HepG2 (cell line): ENCODE results near the gene ANAPC16. TPM values are rescaled to one million over a fixed set of nuclear protein-coding genes. Genes with fewer than 3 reads are reported as not detected.

Source experiments
- ATAC-seq: fragments of 200-7000 bp; cut with Tn5 transposase; 3 replicates; pipeline ENCODE4 v1.9.1; 2020; ENCODE audit warnings: mild to moderate bottlenecking, moderate library complexity
- BruUV-seq: library from RNA; stranded (reverse); fragments of 400-500 nt; replicated peaks from 2 replicates; lab custom pipeline; 2021; lab: Mats Ljungman, UMichigan
- CTCF ChIA-PET: fragments of 300-600 bp; formaldehyde crosslinking; extraction: SDS; loops from one replicate; lab custom pipeline; 2021; ENCODE audit warnings: low total read pairs, inconsistent platforms, low intra/inter-chr PET ratio; lab: Yijun Ruan, JAX
- POLR2A ChIA-PET: fragments of 350-600 bp; sonication (Branson Sonifier 250); formaldehyde crosslinking; loops from one replicate; lab custom pipeline; 2020; ENCODE audit warnings: antibody characterized with exemption, inconsistent platforms; lab: Yijun Ruan, JAX
- DNase-seq: peaks from one replicate; pipeline ENCODE4 v3.0.0-alpha.2; 2015; ENCODE audit warnings: low spot score
- FAIRE-seq: peaks from 3 replicates; lab custom pipeline; 2011; peaks lifted over from hg19 to GRCh38; lab: Jason Lieb, UNC
- H2AFZ ChIP-seq: one replicate; pipeline ENCODE4 v1.6.1; 2011; ENCODE audit warnings: low read length, inconsistent platforms
- H3K27ac ChIP-seq: fragments of 300-600 bp; 3 replicates; pipeline ENCODE4 v1.8.0; 2011; ENCODE audit warnings: mixed run types, mild to moderate bottlenecking, mixed read lengths, low read length, inconsistent platforms; ENCODE audit not compliant: insufficient read depth; ENCODE audit errors: extremely low read length
- H3K27me3 ChIP-seq, 2 experiments: fragments of 200-600 bp in 1 of 2; 2 replicates in 1 of 2; 3 replicates in 1 of 2; pipeline versions ENCODE4 v1.6.0 to v1.8.0; 2011; ENCODE audit warnings: low read length in 2 of 2, mild to moderate bottlenecking in 2 of 2, moderate library complexity in 2 of 2, inconsistent platforms in 1 of 2; ENCODE audit not compliant: insufficient read depth in 2 of 2, control insufficient read depth in 1 of 2
- H3K36me3 ChIP-seq, 2 experiments: fragments of 200-600 bp in 1 of 2; replicated peaks in 1 of 2; 2 replicates in 1 of 2; 3 replicates in 1 of 2; pipeline versions ENCODE4 v1.5.1 to v1.8.0; 2011; ENCODE audit warnings: low read length in 2 of 2, inconsistent platforms in 1 of 2; ENCODE audit not compliant: insufficient read depth in 2 of 2, control insufficient read depth in 1 of 2
- H3K4me1 ChIP-seq: 2 replicates; pipeline ENCODE4 v1.5.1; 2012; ENCODE audit warnings: low read length, inconsistent platforms; ENCODE audit not compliant: insufficient read depth
- H3K4me2 ChIP-seq: 2 replicates; pipeline ENCODE4 v1.6.0; 2011; ENCODE audit warnings: low read depth, low read length, inconsistent platforms
- H3K4me3 ChIP-seq, 3 experiments: fragments of 200-600 bp in 1 of 3; sonication (generic), shearing (Covaris generic) in 1 of 3; replicated peaks in 1 of 3; 2 replicates each; pipeline ENCODE4 v1.5.1; 2011 to 2016; ENCODE audit warnings: low read length in 3 of 3, inconsistent platforms in 2 of 3, low read depth in 2 of 3, mild to moderate bottlenecking in 2 of 3, control low read depth in 1 of 3, mixed read lengths in 1 of 3; ENCODE audit not compliant: insufficient read depth in 1 of 3
- H3K79me2 ChIP-seq: one replicate; pipeline ENCODE4 v1.6.1; 2011; ENCODE audit warnings: low read length, inconsistent platforms; ENCODE audit not compliant: insufficient read depth
- H3K9ac ChIP-seq: 2 replicates; pipeline ENCODE4 v1.6.0; 2011; ENCODE audit warnings: mild to moderate bottlenecking, low read depth, low read length, inconsistent platforms; ENCODE audit not compliant: insufficient read depth
- H3K9me3 ChIP-seq: 2 replicates; pipeline ENCODE4 v1.5.1; 2012; ENCODE audit warnings: mild to moderate bottlenecking, low read length
- H4K20me1 ChIP-seq: 2 replicates; pipeline ENCODE4 v1.6.0; 2011; ENCODE audit warnings: inconsistent platforms, mild to moderate bottlenecking, low read length, moderate library complexity; ENCODE audit not compliant: insufficient read depth
- AKAP8 ChIP-seq: sonication (generic); formaldehyde crosslinking; IDR thresholded peaks from 2 replicates; pipeline ENCODE4 v1.5.1; 2020; ENCODE audit warnings: mild to moderate bottlenecking, missing genetic modification reagents
- ARHGAP35 ChIP-seq: sonication (generic); formaldehyde crosslinking; IDR thresholded peaks from 2 replicates; pipeline ENCODE4 v1.9.0; 2022; ENCODE audit warnings: mild to moderate bottlenecking, inconsistent platforms, moderate library complexity, missing genetic modification reagents, borderline replicate concordance
- ARID4A ChIP-seq: sonication (generic); formaldehyde crosslinking; IDR thresholded peaks from 2 replicates; pipeline ENCODE4 v1.5.0; 2020; ENCODE audit warnings: mild to moderate bottlenecking, missing genetic modification reagents, borderline replicate concordance
- ATM ChIP-seq: fragments of 450-650 bp; IDR thresholded peaks from 2 replicates; pipeline ENCODE4 v1.7.1; 2017; ENCODE audit warnings: mild to moderate bottlenecking, borderline replicate concordance
- DMAP1 ChIP-seq: IDR thresholded peaks from 2 replicates; pipeline ENCODE4 v1.6.1; 2016
- E2F5 ChIP-seq: sonication (generic); formaldehyde crosslinking; conservative IDR thresholded peaks from 2 replicates; pipeline ENCODE4 v1.4.0; 2020; ENCODE audit warnings: missing genetic modification reagents
- FOXA1 ChIP-seq, 2 experiments: fragments of 450-650 bp in 1 of 2; sonication (generic) in 1 of 2; formaldehyde crosslinking in 1 of 2; IDR thresholded peaks; 2 replicates each; pipeline versions ENCODE4 v1.4.0 to v1.6.1; 2016 to 2020; ENCODE audit warnings: missing genetic modification reagents in 1 of 2
- HDAC2 ChIP-seq: sonication (generic); formaldehyde crosslinking; IDR thresholded peaks from 2 replicates; pipeline ENCODE4 v1.4.0; 2020; ENCODE audit warnings: missing genetic modification reagents
- MAF1 ChIP-seq: sonication (generic); formaldehyde crosslinking; IDR thresholded peaks from 2 replicates; pipeline ENCODE4 v1.5.0; 2020; ENCODE audit warnings: missing genetic modification reagents, borderline replicate concordance
- PLSCR1 ChIP-seq: sonication (generic); formaldehyde crosslinking; IDR thresholded peaks from 2 replicates; pipeline ENCODE4 v1.5.0; 2020; ENCODE audit warnings: missing genetic modification reagents, mild to moderate bottlenecking, borderline replicate concordance
- RXRB ChIP-seq: IDR thresholded peaks from 2 replicates; pipeline ENCODE4 v1.6.1; 2016; ENCODE audit warnings: borderline replicate concordance, missing genetic modification reagents, missing compliant biosample characterization
- TP53 ChIP-seq: sonication (generic); formaldehyde crosslinking; conservative IDR thresholded peaks from 2 replicates; pipeline ENCODE4 v1.4.0; 2020; ENCODE audit warnings: missing genetic modification reagents
- ZBTB46 ChIP-seq: sonication (generic); formaldehyde crosslinking; IDR thresholded peaks from 2 replicates; pipeline ENCODE4 v1.4.0; 2020; ENCODE audit warnings: mild to moderate bottlenecking, missing genetic modification reagents, borderline replicate concordance
- ZNF550 ChIP-seq: sonication (generic); formaldehyde crosslinking; IDR thresholded peaks from 2 replicates; pipeline ENCODE4 v1.4.0; 2020; ENCODE audit warnings: mild to moderate bottlenecking, missing genetic modification reagents, borderline replicate concordance
- ZNF670 ChIP-seq: sonication (generic); formaldehyde crosslinking; IDR thresholded peaks from 2 replicates; pipeline ENCODE4 v1.8.0; 2022; ENCODE audit warnings: mild to moderate bottlenecking, missing genetic modification reagents, borderline replicate concordance
- ZUFSP ChIP-seq: sonication (generic); formaldehyde crosslinking; IDR thresholded peaks from 2 replicates; pipeline ENCODE4 v1.9.0; 2021; ENCODE audit warnings: missing genetic modification reagents, mild to moderate bottlenecking, borderline replicate concordance
- WGBS: methylation state at CpG from one replicate; pipeline ENCODE4 v1.1.6; 2017; ENCODE audit warnings: low lambda C conversion rate; 5-methylcytosine and 5-hydroxymethylcytosine counted together
- in situ Hi-C: cut with HindIII; loops from 2 replicates; pipeline ENCODE4 v1.10.0; 2017; ENCODE audit warnings: low pct_unique_long_range_greater_than_20kb; ENCODE audit not compliant: extremely low pct_ligation_motif_present
- intact Hi-C: fragments of 100-400 bp; cut with micrococcal nuclease; formaldehyde crosslinking; loops from one replicate; pipeline ENCODE4 v1.10.0; 2022; ENCODE audit not compliant: unreplicated experiment
- polyA plus RNA-seq, 8 experiments: library from polyadenylated mRNA; depleted of rRNA in 3 of 8; stranded (reverse) in 7 of 8; unstranded in 1 of 8; fragments of >200 nt; fragmentation: Illumina TruSeq in 4 of 8; extraction: Trizol in 4 of 8; gene quantifications; 2 replicates each; pipeline versions ENCODE4 v1.2.1 to v1.2.3, GENCODE V29; 2011 to 2016; ENCODE audit warnings: low read depth in 4 of 8, missing spikeins in 1 of 8, mixed read lengths in 1 of 8; ENCODE audit not compliant: insufficient read depth in 1 of 8
- total RNA-seq, 5 experiments: library from RNA; depleted of rRNA; stranded (reverse); fragments of >200 nt; fragmentation: Illumina TruSeq; extraction: Trizol; gene quantifications; 2 replicates each; pipeline ENCODE4 v1.2.3, GENCODE V29; 2016; ENCODE audit warnings: low read depth in 1 of 5

Gene ANAPC16
- total and polyA plus RNA-seq, 2 of the 13 experiments (the other 11 are each of a cell fraction or from before 2014, with no cell fraction given): 74.8 to 89.4 TPM

- Histone ChIP-seq H3K27me3 (no peaks in the 10 kb centered on the region), H3K36me3 (peaks cover 0 to 4% of the 10 kb centered on the region in 2 experiments; a peak in 3 of 5 replicates), H3K9me3 (no peaks in the 10 kb centered on the region), H3K4me1 (peaks cover 40% of the 10 kb centered on the region), H2AFZ (no peak overlapping the region), H3K79me2 (no peaks in the 10 kb centered on the region), H3K4me3 (no peak overlapping the region), H3K4me2 (no peak overlapping the region), H3K27ac (no peak overlapping the region), H4K20me1 (no peaks in the 10 kb centered on the region), H3K9ac (no peak overlapping the region)
- POLR2A ChIA-PET: no interaction called here
- no peak for ATAC-seq
- CTCF ChIA-PET: no interaction called here
- intact Hi-C loops (no loop called here), in situ Hi-C loops (no loop called here)
- 96% methylated on average over 1 of the region's 1 CpG for WGBS
- FAIRE-seq: no peak
- BruUV-seq: no TSS peak
- DNase-seq: no peak
- TF ChIP-seq RXRB (CRISPR knock-in tag) (no peak), E2F5 (no peak), ZNF670 (CRISPR knock-in tag) (no peak), ARHGAP35 (CRISPR knock-in tag) (no peak), ZUFSP (CRISPR knock-in tag) (no peak), TP53 (no peak), MAF1 (CRISPR knock-in tag) (no peak), PLSCR1 (CRISPR knock-in tag) (no peak), DMAP1 (CRISPR knock-in tag) (no peak), ATM (no peak), ZNF550 (CRISPR knock-in tag) (no peak), ARID4A (CRISPR knock-in tag) (no peak), FOXA1 (IDR thresholded peaks at IDR 0.05) (no peak), FOXA1 (CRISPR knock-in tag; IDR thresholded peaks at IDR 0.05) (no peak), ZBTB46 (CRISPR knock-in tag) (no peak), HDAC2 (CRISPR knock-in tag) (no peak), AKAP8 (CRISPR knock-in tag) (no peak)
These were observed 23.6 kb downstream of the ANAPC16 start for GRCh38 chr10:72239409-72239808.
